Peyer's patch (tissue), 4 donors: ENCODE data around the gene SPNS1.

Experiments
- CTCF ChIP-seq, 6 experiments: fragments of 450-650 bp in 4 of 6; fragments of 200-600 bp in 2 of 6; sonication (generic) in 1 of 6; IDR thresholded peaks; one replicate each; pipeline ENCODE4 v1.5.1; 2017 to 2019; ENCODE audit warnings: antibody characterized with exemption in 6 of 6, mild to moderate bottlenecking in 3 of 6, moderate library complexity in 1 of 6
- POLR2A ChIP-seq, 2 donors: fragments of 450-650 bp; IDR thresholded peaks; one replicate each; pipeline ENCODE4 v1.5.1; 2017; ENCODE audit warnings: antibody characterized with exemption in 2 of 2, mild to moderate bottlenecking in 2 of 2, moderate library complexity in 2 of 2

- TF ChIP-seq POLR2A (IDR thresholded peaks at IDR 0.05) = peak in 1 of 2 donors; percentile 48
- TF ChIP-seq CTCF (IDR thresholded peaks at IDR 0.05) = peak in 1 of 6 experiments; percentile 26
These were observed 49.0 kb upstream of the SPNS1 start for GRCh38 chr16:28925386-28926228.
